Activated CD8-positive, alpha-beta memory T cell treated with anti-CD3 and anti-CD28 coated beads for 48 hours (primary cell): Measurements from ENCODE around the gene TSEN2.
"Not testable (repeated sequence)": the region's sequence is repeated elsewhere in the genome, so short reads cannot be mapped to it uniquely, and the experiment has no call there.

Experiments used
- DNase-seq, 3 experiments: peaks; one replicate each; pipeline ENCODE4 v3.0.0-alpha.2; 2020; ENCODE audit warnings: low read depth in 2 of 3, low spot score in 2 of 3

TSEN2 gene

GRCh38 chr3:12484198-12484982 is at the start of gene TSEN2:
TSS of gene TSEN2 (plus strand) at chr3:12484480. CDS start at chr3:12489801, 5,321 bp downstream.
- peak; percentile 88 to 95 (median 90) for DNase-seq

- no peak for DNase-seq
These were observed 47.6 kb upstream of the TSEN2 start for GRCh38 chr3:12436514-12437220.

DNA sequence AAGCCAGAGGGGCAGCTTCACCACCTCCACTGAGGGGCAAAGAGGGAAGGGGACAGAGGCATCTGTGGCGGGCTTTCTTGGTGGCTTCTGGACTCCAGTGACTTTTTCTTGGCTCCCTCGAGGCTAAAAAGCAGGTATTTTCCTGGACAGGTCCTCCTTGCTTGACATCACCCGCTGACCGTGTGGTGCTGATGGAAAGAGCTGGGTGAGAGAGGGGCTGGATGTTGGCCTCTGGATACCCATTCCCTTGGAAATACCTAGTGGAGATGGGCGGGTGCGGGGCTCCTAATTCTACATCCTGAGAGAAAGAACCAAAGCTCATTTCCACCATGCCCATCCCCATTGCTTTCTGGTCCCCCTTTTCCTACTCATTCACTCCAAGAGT is 47.1 kb upstream of the TSEN2 start:
- no peak for DNase-seq

GRCh38 chr3:12437861-12438260 is 46.4 kb upstream of the TSEN2 start:
- DNase-seq, result no peak

DNA sequence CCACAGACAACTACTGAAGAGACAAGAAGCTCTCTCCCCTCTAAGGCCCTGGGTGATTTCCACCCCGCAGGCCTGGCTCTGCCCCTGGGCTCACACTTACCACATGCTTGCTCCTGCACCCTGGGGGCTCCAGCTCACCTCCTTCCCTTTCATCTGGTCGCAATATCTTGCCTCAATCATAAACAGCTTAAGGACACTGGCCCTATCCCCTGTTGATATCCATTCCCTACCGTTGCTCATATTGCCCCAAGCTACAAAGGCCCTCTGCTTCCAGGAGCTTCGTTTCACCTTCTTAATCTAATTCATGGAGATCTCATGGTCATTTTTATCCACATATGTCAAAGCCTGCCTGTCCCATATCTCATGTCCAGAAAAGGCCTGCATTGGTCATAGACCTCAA is 46.0 kb upstream of the TSEN2 start:
- no peak for DNase-seq

- no peak for DNase-seq
These were observed 44.9 kb upstream of the TSEN2 start for GRCh38 chr3:12439161-12439940.

DNA sequence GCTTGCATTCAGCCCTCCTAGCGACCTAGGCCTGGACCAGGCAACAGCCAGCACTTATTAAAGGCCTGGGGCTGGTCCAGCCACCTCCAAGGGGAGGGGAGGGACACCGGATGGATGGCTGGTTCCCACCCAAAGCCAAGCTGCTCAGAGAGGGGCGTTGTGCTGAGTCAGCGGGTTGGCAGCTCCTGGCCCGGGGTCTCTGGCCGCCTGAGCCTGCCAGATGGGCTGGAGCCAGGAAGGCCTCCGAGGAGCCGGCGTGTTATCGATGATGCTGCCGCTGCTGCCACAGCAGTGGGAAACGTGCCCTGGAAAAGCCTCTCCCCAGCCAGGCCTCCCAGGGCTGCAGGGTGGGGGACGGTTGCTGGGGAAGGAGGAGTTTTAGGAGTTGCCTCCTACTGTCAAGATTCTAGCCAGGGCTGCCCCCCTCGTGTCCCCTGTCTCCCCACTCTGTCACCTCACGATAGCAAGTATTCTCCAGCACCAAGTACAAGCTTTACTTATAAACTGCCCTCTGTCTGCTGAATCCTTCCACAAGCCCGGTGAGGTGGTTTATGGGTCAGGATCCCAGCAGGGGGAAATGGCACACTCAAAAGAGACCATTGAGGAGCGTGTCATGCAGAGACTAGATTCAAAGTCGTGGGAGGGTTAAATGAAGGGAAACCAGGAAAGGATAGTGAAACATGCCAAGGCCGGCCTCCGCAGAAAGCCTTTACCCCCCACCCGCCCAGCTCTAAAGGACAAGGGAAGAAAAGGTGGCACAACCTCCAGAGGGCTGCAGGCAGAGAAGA is 43.2 kb upstream of the TSEN2 start:
- no peak for DNase-seq

DNA sequence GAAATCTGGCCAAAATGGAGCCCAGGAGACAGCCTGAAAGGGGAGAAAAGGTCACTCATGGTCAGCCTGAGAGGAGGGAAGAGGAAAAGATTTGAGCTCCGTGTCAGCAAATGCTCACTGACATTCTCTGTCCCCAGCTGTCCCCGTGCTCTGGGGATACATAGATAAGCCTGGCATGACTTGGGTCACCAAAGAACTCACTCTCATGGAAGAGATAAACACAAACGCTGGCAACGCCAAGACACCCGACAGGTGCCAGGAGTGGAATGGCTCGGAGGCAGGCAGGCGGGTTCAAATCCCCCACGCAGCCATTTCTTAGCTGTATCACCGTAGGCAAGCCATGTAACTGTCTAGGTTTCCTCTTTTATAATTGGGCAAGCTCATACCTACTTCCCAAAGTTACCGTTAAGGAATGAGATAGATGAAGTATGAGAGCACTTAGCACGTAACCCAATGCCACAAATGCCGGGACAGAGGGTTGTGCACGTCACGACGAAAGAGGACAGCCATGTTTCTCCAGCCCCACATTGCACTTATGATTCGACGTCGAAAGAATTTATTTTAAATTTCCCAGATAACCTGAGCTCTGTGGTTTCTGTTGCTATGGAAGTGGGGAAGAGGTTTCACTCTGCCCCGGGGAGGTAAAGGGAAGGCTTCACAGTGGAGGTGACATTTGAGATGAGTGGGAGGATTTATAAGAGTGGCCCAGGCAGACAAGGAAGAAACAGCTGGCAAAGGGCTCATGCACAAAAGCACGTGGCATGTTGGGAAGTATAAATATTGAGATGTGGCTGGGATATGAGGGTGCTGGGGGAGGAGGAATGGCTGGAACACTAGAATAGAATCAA is 41.4 kb upstream of the TSEN2 start:
- no peak for DNase-seq

GRCh38 chr3:12443781-12444522 is 40.3 kb upstream of the TSEN2 start:
- no peak for DNase-seq

DNA sequence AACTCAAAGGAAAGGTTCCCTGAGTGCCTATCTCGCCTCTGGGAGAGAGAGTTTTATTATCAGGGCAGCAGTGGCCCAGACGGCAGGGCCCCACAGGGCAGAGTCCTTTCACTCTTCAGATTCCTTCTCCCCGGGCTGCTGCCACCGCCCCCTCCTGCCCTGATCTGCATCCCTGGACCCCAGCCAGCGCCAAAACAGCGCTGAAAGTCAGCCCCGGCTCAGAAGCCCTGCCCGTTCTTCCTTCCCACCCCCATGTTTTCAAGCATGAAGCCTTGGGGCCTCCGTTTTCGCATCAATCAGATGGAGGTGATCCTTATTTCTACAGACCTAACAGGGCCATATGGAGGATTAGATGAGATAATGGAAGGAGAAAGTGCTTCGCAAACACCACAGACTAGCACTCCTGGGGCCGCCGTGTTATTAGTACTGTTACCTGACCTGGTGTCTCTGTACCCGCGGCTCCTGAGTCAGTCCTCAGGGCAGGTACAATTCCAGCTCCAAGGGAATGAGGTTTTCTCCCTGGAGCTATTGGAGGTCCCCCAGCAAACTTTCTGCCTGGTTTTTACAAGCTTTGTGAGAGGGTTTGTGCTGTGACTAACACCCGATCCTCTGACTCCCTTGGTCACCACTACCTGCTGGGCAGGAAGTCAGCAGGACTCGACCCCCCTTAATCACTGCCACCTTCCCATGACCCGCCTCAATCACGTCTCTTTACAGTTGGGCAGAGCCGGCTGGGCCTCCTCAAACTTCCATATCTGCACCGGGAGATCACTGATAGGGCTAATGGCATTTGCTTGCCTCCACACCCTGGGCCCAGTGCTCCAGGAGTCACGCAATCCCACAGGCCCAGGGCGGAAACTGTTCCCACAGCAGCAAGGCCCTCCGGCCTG is 39.5 kb upstream of the TSEN2 start:
- DNase-seq, result no peak

DNA sequence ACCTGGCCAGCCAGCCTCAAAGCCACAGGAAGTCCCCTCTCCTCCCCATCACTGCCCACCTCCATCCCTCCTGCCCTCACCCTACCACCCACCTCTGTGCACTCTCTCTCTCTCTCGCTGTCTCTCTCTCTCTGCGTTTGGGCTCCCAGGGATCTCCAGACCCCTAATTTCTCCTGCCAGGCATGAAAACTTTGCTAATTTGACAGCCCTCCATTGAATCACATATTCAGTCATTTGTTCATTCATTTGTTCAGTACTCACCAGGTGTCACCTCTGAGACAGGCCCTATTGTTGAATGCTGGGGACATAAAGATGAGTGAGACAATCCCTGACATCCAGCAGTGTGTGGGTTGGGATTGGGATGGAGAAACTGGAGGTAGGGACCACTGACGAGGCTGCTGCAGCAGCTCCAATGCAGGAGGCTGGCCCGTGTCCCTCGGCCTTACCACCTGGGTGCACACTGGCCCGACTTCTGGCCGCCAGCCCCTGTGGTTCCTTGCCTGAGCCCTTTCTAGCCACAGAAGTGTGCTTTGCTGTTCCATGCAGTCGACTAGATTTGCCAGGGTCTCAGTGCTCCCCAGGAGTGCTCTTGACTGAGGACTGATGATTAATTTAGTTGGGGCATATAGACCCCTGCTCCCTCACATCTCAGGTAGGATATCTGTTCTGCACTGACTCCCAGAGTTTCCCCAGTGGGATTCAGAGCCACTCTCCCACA is 38.6 kb upstream of the TSEN2 start:
- no peak for DNase-seq

- no peak for DNase-seq
These were observed 38.0 kb upstream of the TSEN2 start for GRCh38 chr3:12446298-12446697.

GRCh38 chr3:12447075-12447474 is 37.2 kb upstream of the TSEN2 start:
- DNase-seq, result no peak

- DNase-seq, result not testable (repeated sequence)
These were observed 35.7 kb upstream of the TSEN2 start for GRCh38 chr3:12448404-12449202.

GRCh38 chr3:12449889-12450682 is 34.2 kb upstream of the TSEN2 start:
- no peak for DNase-seq

- DNase-seq, result no peak
These were observed 32.8 kb upstream of the TSEN2 start for GRCh38 chr3:12451481-12451880.
